GM15510 (cell line): ENCODE measurements around the gene CLMN.

Source experiments
- POLR2A ChIP-seq: IDR thresholded peaks from 3 replicates; pipeline ENCODE4 v1.6.1; 2011; ENCODE audit warnings: borderline replicate concordance; ENCODE audit not compliant: insufficient read length; ENCODE audit errors: extremely low read depth

The CLMN gene

GRCh38 chr14:95244587-95244986, 75.1 kb downstream of the CLMN start:
- no peak for TF ChIP-seq POLR2A

DNA sequence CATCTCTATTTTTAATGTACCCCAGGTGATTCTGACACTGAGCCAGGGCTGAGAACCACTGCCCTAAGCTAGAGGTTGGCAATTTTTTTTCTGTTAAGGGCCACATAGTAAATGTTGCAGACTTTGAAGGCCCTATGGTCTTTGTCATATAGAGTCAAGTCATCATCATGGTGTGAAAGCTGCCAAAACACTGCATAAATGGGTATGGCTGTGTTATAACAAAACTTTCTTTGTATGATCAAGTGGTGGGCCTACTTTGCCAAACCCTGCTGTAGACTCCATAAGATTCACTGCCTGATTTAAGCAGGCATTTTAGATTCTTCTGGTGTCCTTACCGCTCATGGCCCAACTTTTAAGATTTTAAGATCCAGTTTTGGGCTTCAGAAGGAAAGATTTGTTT, 76.8 kb downstream of the CLMN start:
- no peak for TF ChIP-seq POLR2A

DNA sequence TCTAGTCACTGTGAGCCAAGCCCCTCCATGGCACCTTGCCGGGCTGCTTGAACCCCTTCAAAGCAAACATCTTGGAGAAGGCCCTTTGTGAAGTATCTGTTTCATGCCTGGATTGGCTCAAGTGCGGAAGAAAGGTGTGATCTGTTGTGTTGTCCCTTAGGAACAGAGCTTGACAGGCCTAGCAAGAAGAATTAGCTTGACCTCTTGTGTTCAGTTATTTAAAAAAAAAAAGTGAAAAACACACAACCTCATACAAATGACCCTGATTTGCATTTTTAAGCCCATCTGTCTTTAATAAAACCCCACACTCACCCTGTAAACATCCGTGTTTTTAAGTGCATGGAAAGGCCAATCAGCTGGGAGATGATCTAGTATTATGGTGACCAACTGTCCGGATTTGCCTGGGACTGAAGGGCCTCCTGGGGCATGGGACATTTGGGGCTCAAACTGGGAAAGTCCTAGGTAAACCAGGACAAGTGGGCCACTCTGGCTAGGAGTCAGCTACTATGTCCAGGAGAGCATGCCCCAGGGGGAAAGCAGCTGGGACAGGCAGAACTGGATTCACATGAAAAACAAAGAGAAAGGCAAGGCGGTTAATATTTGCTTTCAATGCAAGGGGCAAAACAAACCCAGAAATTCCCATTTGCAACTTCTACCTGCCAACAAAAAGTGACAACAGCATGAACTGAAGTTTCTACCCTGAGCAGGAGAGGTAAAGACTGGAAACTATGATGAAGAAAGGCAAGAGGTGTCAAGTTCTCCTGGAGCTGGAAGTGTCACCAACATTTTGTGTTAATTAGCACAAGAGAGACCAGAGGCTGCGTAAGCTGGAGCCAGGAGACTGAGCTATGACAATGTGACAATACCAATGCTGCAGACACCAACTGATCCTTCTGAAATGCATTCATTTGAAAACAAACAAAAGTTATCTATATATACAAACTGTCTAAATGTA, 78.6 kb downstream of the CLMN start:
- no peak for TF ChIP-seq POLR2A

- no peak for TF ChIP-seq POLR2A
Observed at GRCh38 chr14:95238487-95239298, 81.0 kb downstream of the CLMN start.

- TF ChIP-seq POLR2A, result no peak
Observed at GRCh38 chr14:95237958-95238340, 81.8 kb downstream of the CLMN start.

DNA sequence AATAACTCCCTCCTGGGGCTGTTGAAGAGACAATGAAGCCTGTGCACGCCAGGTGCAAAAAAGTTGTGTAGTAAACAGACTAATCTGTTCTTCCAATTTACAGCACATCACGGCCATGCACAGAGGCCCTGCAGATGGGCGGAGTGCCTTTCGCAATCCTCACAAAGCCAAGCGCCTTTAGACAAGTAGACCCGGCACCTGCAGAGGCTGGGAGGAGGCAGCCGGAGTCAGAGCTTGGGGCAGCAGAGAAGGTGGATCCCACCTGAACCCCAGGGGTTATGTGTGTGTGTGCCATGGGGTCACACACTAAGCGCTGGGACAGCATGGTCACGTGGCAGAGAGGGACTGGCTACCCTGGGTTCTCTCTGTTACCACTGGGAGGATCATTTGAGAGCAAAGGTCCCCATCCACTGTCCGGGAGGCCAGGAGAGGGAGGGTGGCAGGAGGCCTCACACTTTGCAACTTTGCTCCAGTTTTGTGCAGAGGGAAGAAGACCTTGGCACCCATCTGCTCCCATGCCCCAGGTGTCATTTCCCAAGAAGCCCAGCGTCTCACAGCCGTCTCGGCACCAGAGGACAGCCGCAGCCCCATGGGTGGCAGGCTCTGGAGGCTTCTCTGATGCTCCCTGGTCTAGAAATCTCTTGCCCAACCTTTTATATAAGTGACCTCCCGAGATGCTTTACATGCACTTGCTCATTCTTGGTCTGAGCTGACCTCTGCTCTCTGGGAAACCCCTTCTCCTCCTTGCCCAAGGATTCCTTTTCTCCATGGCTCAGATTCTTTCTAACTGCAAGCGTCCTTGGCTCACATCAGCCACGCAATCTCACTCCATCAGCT, 82.4 kb downstream of the CLMN start:
- TF ChIP-seq POLR2A, result no peak

GRCh38 chr14:95236221-95236620, 83.5 kb downstream of the CLMN start:
- TF ChIP-seq POLR2A, result no peak

GRCh38 chr14:95235767-95236166, 83.9 kb downstream of the CLMN start:
- no peak for TF ChIP-seq POLR2A

DNA sequence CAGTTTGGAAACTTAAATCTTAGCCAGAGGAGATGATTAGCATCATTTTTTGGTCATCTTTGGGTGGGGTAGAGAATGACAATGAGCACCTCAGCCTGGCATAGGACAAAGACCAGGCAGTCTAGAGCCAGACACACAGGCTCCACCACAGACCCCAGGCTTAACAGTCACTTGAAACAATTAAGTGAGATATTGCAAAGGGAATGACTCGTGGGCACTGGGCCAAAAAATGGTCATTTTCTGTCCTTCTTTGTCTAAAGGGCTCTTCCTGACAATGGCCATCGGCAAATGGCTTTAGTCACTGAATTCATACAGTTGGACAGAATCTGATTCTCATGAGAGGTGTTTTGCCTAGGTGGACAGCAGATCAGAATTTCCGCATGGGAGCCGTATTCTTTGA, 84.4 kb downstream of the CLMN start:
- no peak for TF ChIP-seq POLR2A

DNA sequence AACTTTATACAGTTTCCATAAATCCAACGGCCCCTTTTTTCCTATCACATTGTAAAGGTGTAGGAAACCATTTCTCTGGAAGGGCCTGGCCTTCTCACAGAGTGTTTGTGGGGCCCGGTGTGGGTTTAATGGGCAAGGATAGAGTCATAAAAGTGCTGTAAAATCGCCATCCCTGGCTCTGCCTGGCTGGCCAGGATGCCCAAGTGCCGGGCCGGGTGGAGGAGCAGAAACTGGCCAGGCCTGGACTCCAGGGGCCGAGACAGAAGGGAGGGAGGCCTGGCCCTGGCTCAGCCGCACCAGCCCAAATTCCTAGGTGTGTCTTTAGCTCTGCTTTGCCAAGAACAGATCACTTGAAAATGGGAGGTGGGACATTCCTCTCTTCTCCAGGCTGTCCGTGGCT, 85.3 kb downstream of the CLMN start:
- TF ChIP-seq POLR2A, result no peak

GRCh38 chr14:95233702-95234241, 85.9 kb downstream of the CLMN start:
- TF ChIP-seq POLR2A, result no peak

GRCh38 chr14:95232894-95233584, 86.7 kb downstream of the CLMN start:
- no peak for TF ChIP-seq POLR2A

DNA sequence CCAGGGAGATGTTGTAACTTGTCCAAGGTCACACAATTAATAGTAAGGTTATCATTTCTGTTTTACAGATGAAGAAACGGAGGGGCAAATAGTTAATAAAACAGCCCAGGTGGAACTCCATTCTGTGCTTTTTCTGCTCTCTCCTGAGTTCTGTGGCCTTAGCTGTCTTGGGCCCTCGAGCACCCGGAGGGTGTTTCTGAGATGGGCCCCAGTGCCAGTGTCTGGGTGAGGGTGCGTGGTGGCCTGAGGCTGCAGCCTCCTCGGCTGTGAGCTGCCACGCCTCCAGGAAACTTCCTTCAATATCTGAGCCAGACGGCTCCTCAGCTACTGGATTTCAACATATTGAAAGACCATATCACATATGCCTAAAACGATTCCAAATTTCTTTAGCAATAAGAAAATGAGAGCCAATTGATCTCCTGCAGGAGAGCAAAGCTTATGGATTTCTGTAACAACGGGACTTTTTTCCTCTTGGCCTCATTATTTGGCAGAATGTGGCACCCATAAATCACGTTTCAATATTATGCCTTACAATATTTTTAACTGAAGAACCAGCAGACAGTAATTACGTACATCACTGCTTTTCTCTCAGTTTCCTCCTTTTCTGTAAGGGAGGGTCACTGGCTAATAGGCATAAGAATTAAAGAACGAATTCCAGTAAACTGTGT, 87.6 kb downstream of the CLMN start:
- TF ChIP-seq POLR2A, result no peak

DNA sequence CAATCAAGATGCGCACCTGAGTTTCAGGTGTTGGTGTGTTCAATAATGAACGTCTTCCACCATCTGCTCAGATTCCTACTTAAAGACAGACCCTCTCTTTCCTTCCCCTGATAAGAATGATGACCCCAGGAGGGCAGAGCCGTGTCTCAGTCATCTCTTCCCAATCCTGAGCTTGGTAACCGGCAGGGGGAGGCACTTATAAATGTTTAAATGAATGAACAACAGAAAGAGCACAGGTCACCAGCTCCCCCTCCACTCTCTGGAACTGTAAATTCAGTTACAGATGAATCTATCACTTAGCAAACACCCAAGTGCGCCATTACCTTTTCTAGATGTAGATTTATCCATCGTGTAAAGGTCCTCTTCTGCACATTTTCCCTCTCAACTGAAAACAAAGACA, 90.0 kb downstream of the CLMN start:
- no peak for TF ChIP-seq POLR2A

GRCh38 chr14:95228240-95228639, 91.5 kb downstream of the CLMN start:
- TF ChIP-seq POLR2A, result no peak
